GM23248 (cell line): ENCODE results near the gene INHBC. TPM values are rescaled to one million over a fixed set of nuclear protein-coding genes. Genes with fewer than 3 reads are reported as not detected.
A peak's percentile ranks its signal among the peaks of the same experiment; 100 is the strongest.

ENCODE experiments used
- DNase-seq: peaks from one replicate; pipeline ENCODE4 v3.0.0-alpha.2; 2015
- H2AFZ ChIP-seq: fragments of 200-600 bp; sonication (generic); 2 replicates; pipeline ENCODE4 v1.6.1; 2016; ENCODE audit warnings: antibody characterized with exemption
- H3F3A ChIP-seq: fragments of 200-600 bp; sonication (generic); 2 replicates; pipeline ENCODE4 v1.6.1; 2016; ENCODE audit warnings: mild to moderate bottlenecking, antibody characterized with exemption, mixed run types; ENCODE audit not compliant: insufficient read depth
- H3K27ac ChIP-seq: fragments of 200-600 bp; sonication (generic); 2 replicates; pipeline ENCODE4 v1.5.1; 2016; ENCODE audit warnings: mild to moderate bottlenecking
- H3K27me3 ChIP-seq: fragments of 200-600 bp; sonication (generic); replicated peaks from 2 replicates; pipeline ENCODE4 v1.6.1; 2016; ENCODE audit warnings: mild to moderate bottlenecking; ENCODE audit not compliant: insufficient read depth
- H3K36me3 ChIP-seq: fragments of 200-600 bp; sonication (generic); 2 replicates; pipeline ENCODE4 v1.6.1; 2016; ENCODE audit warnings: low read depth, mild to moderate bottlenecking
- H3K4me1 ChIP-seq: fragments of 200-600 bp; sonication (generic); 2 replicates; pipeline ENCODE4 v1.6.1; 2016; ENCODE audit warnings: mild to moderate bottlenecking; ENCODE audit not compliant: insufficient read depth
- H3K4me2 ChIP-seq: fragments of 200-600 bp; sonication (generic); one replicate; pipeline ENCODE4 v1.6.1; 2016; ENCODE audit warnings: mild to moderate bottlenecking; ENCODE audit not compliant: unreplicated experiment
- H3K4me3 ChIP-seq: fragments of 200-600 bp; sonication (generic); 2 replicates; pipeline ENCODE4 v1.5.1; 2016; ENCODE audit warnings: mild to moderate bottlenecking
- H3K79me2 ChIP-seq: fragments of 200-600 bp; sonication (generic); 2 replicates; pipeline ENCODE4 v1.6.1; 2016; ENCODE audit warnings: mild to moderate bottlenecking; ENCODE audit not compliant: insufficient read depth
- H3K9ac ChIP-seq: fragments of 200-600 bp; sonication (generic); 2 replicates; pipeline ENCODE4 v1.6.1; 2016; ENCODE audit warnings: mild to moderate bottlenecking
- H3K9me2 ChIP-seq: fragments of 200-600 bp; sonication (generic); 2 replicates; pipeline ENCODE4 v1.6.1; 2016; ENCODE audit warnings: mixed run types, mild to moderate bottlenecking, moderate library complexity; ENCODE audit not compliant: insufficient read depth
- H3K9me3 ChIP-seq: fragments of 200-600 bp; sonication (generic); one replicate; pipeline ENCODE4 v1.6.1; 2017; ENCODE audit warnings: low read depth
- H4K20me1 ChIP-seq: fragments of 200-600 bp; sonication (generic); 2 replicates; pipeline ENCODE4 v1.6.0; 2016; ENCODE audit not compliant: insufficient read depth
- EZH2 ChIP-seq: fragments of 200-600 bp; sonication (generic); IDR thresholded peaks from 2 replicates; pipeline ENCODE4 v1.6.1; 2018; ENCODE audit warnings: antibody characterized with exemption, mild to moderate bottlenecking; ENCODE audit not compliant: insufficient read depth, poor library complexity, severe bottlenecking
- EZH2phosphoT487 ChIP-seq: fragments of 200-600 bp; sonication (generic); IDR thresholded peaks from 2 replicates; pipeline ENCODE4 v1.6.1; 2018; ENCODE audit warnings: antibody characterized with exemption, moderate library complexity, mild to moderate bottlenecking, low read depth; ENCODE audit not compliant: insufficient read depth
- WGBS, 2 experiments: methylation state at CpG; one replicate each; pipeline ENCODE4 v1.1.6; 2015 to 2017; ENCODE audit warnings: low lambda C conversion rate in 2 of 2, low coverage in 1 of 2; ENCODE audit errors: missing lambda C conversion rate in 2 of 2; 5-methylcytosine and 5-hydroxymethylcytosine counted together
- in situ Hi-C: fragments of 300-500 bp; cut with MboI; formaldehyde crosslinking; loops from 2 replicates; pipeline ENCODE4 v1.15.0; 2020
- polyA plus RNA-seq: library from polyadenylated mRNA; unstranded; fragments of >200 nt; fragmentation: Nextera tagmentation; extraction: Ambion mirVana; gene quantifications from 2 replicates; pipeline ENCODE4 v1.2.1, GENCODE V29; 2016
- total RNA-seq: library from RNA; depleted of rRNA; stranded (reverse); fragments of >200 nt; shearing (Covaris generic); gene quantifications from 2 replicates; pipeline ENCODE4 v1.2.3, GENCODE V29; 2014

INHBC gene
- total and polyA plus RNA-seq, 2 experiments from 2014 or later, result not detected

- TF ChIP-seq EZH2phosphoT487 (no peak), EZH2 (no peak)
- peak; percentile 46 for DNase-seq
- 30 to 33% methylated on average over 5 of the region's 5 CpGs for WGBS, 2 experiments
- Histone ChIP-seq H3K36me3 (no peaks in the 10 kb centered on the region), H3K79me2 (peaks cover 8% of the 10 kb centered on the region), H3K9me2 (no peaks in the 10 kb centered on the region), H3K9ac (peak overlapping the region; percentile 13; the same call in 1 of the 2 replicates), H2AFZ (peak overlapping the region; percentile 29; the same call in 1 of the 2 replicates), H3K9me3 (no peaks in the 10 kb centered on the region), H3K4me1 (0 out of 2 replicates have a peak, but pooled peaks cover 7% of the 10 kb centered on the region), H3K27me3 (peaks cover 11% of the 10 kb centered on the region), H3F3A (peaks cover 8% of the 10 kb centered on the region), H3K4me3 (no peak overlapping the region), H3K27ac (no peak overlapping the region), H4K20me1 (no peaks in the 10 kb centered on the region), H3K4me2 (peak overlapping the region; percentile 27)
- in situ Hi-C loops, result no loop called here
These were observed 48.9 kb downstream of the INHBC start for GRCh38 chr12:57483466-57483865.

- Histone ChIP-seq H4K20me1 (no peaks in the 10 kb centered on the region), H3K36me3 (peaks cover 18% of the 10 kb centered on the region), H3K9ac (no peak overlapping the region), H3K9me3 (no peaks in the 10 kb centered on the region), H3K4me1 (peaks cover 11% of the 10 kb centered on the region), H3K4me2 (no peak overlapping the region), H3K27ac (no peak overlapping the region), H3K9me2 (no peaks in the 10 kb centered on the region), H3F3A (peaks cover 11% of the 10 kb centered on the region), H2AFZ (no peak overlapping the region), H3K27me3 (peaks cover 3% of the 10 kb centered on the region; the same call in 1 of the 2 replicates), H3K4me3 (no peak overlapping the region), H3K79me2 (peaks cover 30% of the 10 kb centered on the region)
- no peak for DNase-seq
- TF ChIP-seq EZH2 (no peak), EZH2phosphoT487 (no peak)
- in situ Hi-C loops, result no loop called here
These were observed 51.1 kb downstream of the INHBC start for GRCh38 chr12:57485695-57486094.

- no peaks in the 10 kb centered on the region for H3K9me2 ChIP-seq
- H3K36me3 ChIP-seq, result peaks cover 31% of the 10 kb centered on the region
- TF ChIP-seq EZH2, result no peak
- TF ChIP-seq EZH2phosphoT487, result no peak
- peak overlapping the region; percentile 97; the same call in 1 of the 2 replicates for H3K4me3 ChIP-seq
- no peaks in the 10 kb centered on the region for H3K9me3 ChIP-seq
- no peak overlapping the region for H3K27ac ChIP-seq
- H2AFZ ChIP-seq, result peak overlapping the region; percentile 81
- H3K27me3 ChIP-seq, result no peaks in the 10 kb centered on the region
- in situ Hi-C loops, result no loop called here
- H3K4me1 ChIP-seq, result peaks cover 11% of the 10 kb centered on the region
- no peaks in the 10 kb centered on the region for H4K20me1 ChIP-seq
- peak overlapping the region; percentile 89; the same call in 1 of the 2 replicates for H3K9ac ChIP-seq
- H3K4me2 ChIP-seq, result peak overlapping the region; percentile 96
- peaks cover 11% of the 10 kb centered on the region for H3F3A ChIP-seq
- DNase-seq, result no peak
- H3K79me2 ChIP-seq, result peaks cover 43% of the 10 kb centered on the region
- 91% methylated on average over 25 to 27 of the region's 27 CpGs for WGBS, 2 experiments
These were observed 52.5 kb downstream of the INHBC start for GRCh38 chr12:57487055-57487596.

- peak within 1 kb of the TSS; percentile 97 for H3K4me3 ChIP-seq
- DNase-seq, result peak; percentile 99
- in situ Hi-C loops, result no loop called here
- peak within 1 kb of the TSS; percentile 96 for H3K4me2 ChIP-seq
- peaks cover 33% of the 10 kb centered on the region for H3K36me3 ChIP-seq
- no peak for TF ChIP-seq EZH2
- no peak for TF ChIP-seq EZH2phosphoT487
- H3K9ac ChIP-seq, result peak within 1 kb of the TSS; percentile 89
- H3K27me3 ChIP-seq, result no peaks in the 10 kb centered on the region
- H4K20me1 ChIP-seq, result no peaks in the 10 kb centered on the region
- H3K27ac ChIP-seq, result peak within 1 kb of the TSS; percentile 48
- H3K9me3 ChIP-seq, result no peaks in the 10 kb centered on the region
- no peaks in the 10 kb centered on the region for H3K9me2 ChIP-seq
- 7% methylated on average over 38 to 46 of the region's 47 CpGs for WGBS, 2 experiments
- peaks cover 11% of the 10 kb centered on the region for H3F3A ChIP-seq
- H2AFZ ChIP-seq, result peak within 1 kb of the TSS; percentile 81
- H3K79me2 ChIP-seq, result peaks cover 46% of the 10 kb centered on the region
- peaks cover 11% of the 10 kb centered on the region for H3K4me1 ChIP-seq
These were observed 53.2 kb downstream of the INHBC start, which contains the start of gene MARS1 for GRCh38 chr12:57487597-57488401. TSS of gene MARS1 (plus strand) at chr12:57488068. CDS start at chr12:57488091, 23 bp downstream.
